ENCODE data around the gene AK5. TPM values are rescaled to one million over a fixed set of nuclear protein-coding genes. Genes with fewer than 3 reads are reported as not detected.
"Not testable (repeated sequence)": the region's sequence is repeated elsewhere in the genome, so short reads cannot be mapped to it uniquely, and the experiment has no call there.

The AK5 gene
- total RNA-seq, 1 donor from 2014 or later: 1.0 TPM

DNA sequence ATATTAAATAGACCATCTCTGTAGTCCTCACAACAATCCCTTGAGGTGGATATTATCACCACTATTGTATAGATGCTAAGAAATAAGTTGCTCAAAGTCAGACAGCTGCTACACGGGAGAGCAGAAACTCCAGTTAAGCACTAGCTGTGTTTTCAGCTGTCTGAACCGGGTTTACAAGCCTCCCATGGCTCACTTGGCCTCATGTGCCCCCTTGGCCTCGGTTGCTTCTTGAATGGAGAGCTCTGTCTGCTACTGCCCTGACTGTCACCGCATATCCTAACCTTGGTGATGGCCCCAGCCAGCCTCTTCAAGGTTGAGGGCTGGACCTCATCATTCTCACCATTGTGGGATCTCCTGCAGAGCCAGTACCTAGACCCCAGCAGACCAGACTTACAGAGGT, 123.4 kb downstream of the AK5 start:
- Histone ChIP-seq H3K4me1 (no peaks in the 10 kb centered on the region), H3K27me3 (ENCODE audit: low read depth) (no peaks in the 10 kb centered on the region), H3K4me3 (no peak overlapping the region), H3K36me3 (no peaks in the 10 kb centered on the region), H3K27ac (no peak overlapping the region), H3K9me3 (no peaks in the 10 kb centered on the region)
- TF ChIP-seq, protein P1, sequence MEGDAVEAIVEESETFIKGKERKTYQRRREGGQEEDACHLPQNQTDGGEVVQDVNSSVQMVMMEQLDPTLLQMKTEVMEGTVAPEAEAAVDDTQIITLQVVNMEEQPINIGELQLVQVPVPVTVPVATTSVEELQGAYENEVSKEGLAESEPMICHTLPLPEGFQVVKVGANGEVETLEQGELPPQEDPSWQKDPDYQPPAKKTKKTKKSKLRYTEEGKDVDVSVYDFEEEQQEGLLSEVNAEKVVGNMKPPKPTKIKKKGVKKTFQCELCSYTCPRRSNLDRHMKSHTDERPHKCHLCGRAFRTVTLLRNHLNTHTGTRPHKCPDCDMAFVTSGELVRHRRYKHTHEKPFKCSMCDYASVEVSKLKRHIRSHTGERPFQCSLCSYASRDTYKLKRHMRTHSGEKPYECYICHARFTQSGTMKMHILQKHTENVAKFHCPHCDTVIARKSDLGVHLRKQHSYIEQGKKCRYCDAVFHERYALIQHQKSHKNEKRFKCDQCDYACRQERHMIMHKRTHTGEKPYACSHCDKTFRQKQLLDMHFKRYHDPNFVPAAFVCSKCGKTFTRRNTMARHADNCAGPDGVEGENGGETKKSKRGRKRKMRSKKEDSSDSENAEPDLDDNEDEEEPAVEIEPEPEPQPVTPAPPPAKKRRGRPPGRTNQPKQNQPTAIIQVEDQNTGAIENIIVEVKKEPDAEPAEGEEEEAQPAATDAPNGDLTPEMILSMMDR (IDR thresholded peaks at IDR 0.05): no peak
- DNase-seq: no peak
- intact Hi-C loops (cut with DNase I): no loop called here
- ATAC-seq: no peak

DNA sequence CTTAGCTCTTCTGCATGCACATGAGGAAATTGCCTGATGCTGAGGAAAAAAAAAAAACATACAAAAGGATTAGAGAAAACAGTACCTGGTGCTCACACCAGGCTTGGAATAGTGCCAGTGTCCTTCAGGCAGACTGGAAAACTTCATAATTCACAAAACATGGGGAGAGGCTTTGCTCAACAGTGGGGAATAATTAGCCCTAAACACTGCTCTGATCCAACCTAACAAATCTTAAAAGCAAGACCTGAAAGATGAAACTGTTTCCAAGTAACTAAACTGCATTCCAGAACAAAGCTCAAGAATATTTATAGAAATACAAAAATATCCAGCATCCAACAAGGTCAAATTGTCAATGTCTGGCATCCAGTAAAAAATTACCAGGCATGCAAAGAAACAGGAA, 124.8 kb downstream of the AK5 start:
- H3K4me3 ChIP-seq: no peak overlapping the region
- H3K27ac ChIP-seq: no peak overlapping the region
- no peaks in the 10 kb centered on the region for H3K4me1 ChIP-seq

DNA sequence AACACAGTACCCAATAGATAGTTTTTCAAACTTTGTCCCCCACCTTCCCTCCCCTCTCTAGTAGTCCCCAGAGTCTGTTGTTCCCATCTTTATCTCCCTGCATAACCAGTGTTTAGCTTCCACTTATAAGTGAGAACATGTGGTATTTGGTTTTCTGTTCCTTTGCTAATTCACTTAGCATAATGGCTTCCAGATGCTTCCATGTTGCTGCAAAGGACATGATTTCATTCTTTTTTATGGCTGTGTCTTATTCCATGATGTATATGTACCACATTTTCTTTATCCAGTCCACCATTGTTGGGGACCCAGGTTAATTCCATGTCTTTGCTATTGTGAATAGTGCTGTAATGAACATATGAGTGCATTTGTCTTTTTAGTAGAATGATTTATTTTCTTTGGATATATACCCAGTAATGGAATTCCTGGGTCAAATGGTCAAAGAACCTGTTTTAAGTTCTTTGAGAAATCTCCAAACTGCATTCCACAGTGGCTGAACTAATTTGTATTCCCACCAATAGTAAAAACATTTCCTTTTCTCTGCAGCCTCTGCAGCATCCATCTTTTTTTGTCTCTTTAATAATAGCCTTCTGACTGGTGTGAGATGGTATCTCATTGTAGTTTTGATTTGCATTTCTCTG, 126.0 kb downstream of the AK5 start:
- ATAC-seq: no peak
- intact Hi-C loops (cut with DNase I): no loop called here

More for the DNA sequence above, 124.8 kb downstream of the AK5 start:
- TF ChIP-seq, protein P1 (IDR thresholded peaks at IDR 0.05): no peak
- no peaks in the 10 kb centered on the region for H3K9me3 ChIP-seq
- intact Hi-C loops (cut with DNase I): no loop called here
- no peaks in the 10 kb centered on the region for H3K36me3 ChIP-seq
- no peak for DNase-seq
- no peaks in the 10 kb centered on the region for H3K27me3 ChIP-seq (ENCODE audit: low read depth)
- ATAC-seq: no peak

DNA sequence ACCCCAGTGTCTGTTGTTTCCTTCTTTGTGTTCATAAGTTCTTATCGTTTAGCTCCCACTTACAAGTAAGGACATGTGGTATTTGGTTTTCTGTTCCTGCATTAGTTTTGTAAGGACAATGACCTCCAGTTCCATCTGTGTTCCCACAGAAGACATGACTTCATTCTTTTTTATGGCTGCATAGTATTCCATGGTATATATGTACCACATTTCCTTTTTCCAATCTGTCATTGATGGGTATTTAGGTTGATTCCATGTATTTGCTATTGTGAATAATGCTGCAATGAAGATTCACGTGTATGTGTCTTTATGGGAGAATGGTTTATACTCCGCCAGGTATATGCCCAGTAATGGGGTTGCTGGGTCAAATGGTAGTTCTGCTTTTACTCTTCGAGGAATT, 127.1 kb downstream of the AK5 start:
- H3K27ac ChIP-seq; H3K4me3 ChIP-seq; DNase-seq; intact Hi-C loops (cut with DNase I); H3K4me1 ChIP-seq; H3K27me3 ChIP-seq (ENCODE audit: low read depth); H3K36me3 ChIP-seq; H3K9me3 ChIP-seq; ATAC-seq: not testable (repeated sequence)

More for the DNA sequence above, 126.0 kb downstream of the AK5 start:
- H3K27ac ChIP-seq: no peak overlapping the region
- no peaks in the 10 kb centered on the region for H3K36me3 ChIP-seq
- H3K4me1 ChIP-seq: peaks cover under 1% of the 10 kb centered on the region
- no peak overlapping the region for H3K4me3 ChIP-seq
- TF ChIP-seq, protein P1 (IDR thresholded peaks at IDR 0.05): no peak
- no peaks in the 10 kb centered on the region for H3K27me3 ChIP-seq (ENCODE audit: low read depth)
- DNase-seq: no peak
- H3K9me3 ChIP-seq: no peaks in the 10 kb centered on the region

DNA sequence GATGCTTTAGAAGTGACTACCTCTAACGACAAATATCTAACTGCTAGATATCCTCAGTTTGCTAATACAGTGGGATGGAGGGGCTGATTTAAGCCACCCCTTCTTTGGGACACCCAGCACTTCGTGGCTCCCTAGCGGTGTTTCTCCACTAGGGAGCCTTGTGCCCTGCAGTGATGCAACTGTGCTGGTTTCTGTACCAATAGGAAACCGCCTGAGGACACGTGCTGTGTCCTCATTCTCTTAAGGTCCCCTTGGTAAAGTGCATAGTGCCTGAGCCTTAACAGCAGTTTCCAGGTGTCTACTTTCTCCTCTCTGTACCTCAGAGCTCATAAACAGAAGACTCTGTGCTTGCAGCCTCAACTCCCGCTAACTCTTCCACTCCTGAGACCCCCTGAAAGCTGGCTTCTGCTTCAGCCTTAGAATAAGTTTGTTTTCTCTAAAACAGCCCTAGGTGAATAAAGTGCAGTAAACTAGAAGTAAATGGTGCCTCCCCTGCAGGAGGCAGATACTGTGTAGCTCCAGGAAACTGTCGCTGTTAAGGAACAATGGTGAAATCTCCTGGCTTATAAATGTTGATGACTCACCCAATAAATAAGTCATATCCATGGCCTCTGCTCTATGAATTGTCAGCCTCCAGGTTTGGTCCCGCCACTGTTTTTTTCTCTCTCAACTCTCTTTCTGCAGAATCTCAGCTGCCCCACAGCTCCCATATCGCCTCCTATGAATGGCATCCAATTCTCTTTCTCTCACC, 130.4 kb downstream of the AK5 start:
- Histone ChIP-seq H3K27ac (no peak overlapping the region), H3K4me1 (peaks cover 6% of the 10 kb centered on the region), H3K27me3 (ENCODE audit: low read depth) (no peaks in the 10 kb centered on the region), H3K36me3 (no peaks in the 10 kb centered on the region), H3K4me3 (no peak overlapping the region), H3K9me3 (no peaks in the 10 kb centered on the region)
- ATAC-seq (no peak), DNase-seq (no peak)
- TF ChIP-seq, protein P1 (IDR thresholded peaks at IDR 0.05): no peak
- intact Hi-C loops (cut with DNase I): no loop called here
